Measurements from ENCODE around the gene NUMA1. TPM values are rescaled to one million over a fixed set of nuclear protein-coding genes. Genes with fewer than 3 reads are reported as not detected.
A peak's percentile ranks its signal among the peaks of the same experiment; 100 is the strongest.

NUMA1 gene
- total and polyA plus RNA-seq, 9 of the 15 experiments (the other 6 are each of a cell fraction or from before 2014, with no cell fraction given): 4.1 to 104 (median 51.2) TPM

DNA sequence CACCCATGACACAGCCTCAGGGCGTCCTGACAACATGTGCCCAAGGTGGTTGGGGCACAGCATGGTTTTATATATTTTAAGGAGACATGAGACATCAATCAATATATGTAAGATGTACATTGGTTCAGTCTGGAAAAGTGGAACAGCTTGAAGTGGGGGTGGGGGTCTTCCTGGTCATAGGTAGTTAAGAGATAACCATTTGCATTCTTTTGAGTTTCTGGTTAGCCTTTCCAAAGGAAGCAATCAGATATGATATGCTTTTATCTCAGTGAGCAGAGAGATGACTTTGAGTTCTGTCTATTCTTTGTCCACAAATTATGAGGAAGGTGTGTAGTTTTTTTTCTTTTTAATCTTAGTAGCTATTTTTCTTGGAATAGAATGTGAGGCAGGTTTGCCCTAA lies 42.3 kb upstream of the NUMA1 start (continued):
- TF ChIP-seq HDAC1 (IDR thresholded peaks at IDR 0.05) (no peak), ZBTB7A (IDR thresholded peaks at IDR 0.05; ENCODE audit: borderline replicate concordance, control insufficient read depth, low read depth, low read length) (no peak), NCOR1 (IDR thresholded peaks at IDR 0.05) (peak; percentile 39), ZNF449 (CRISPR knock-in tag; IDR thresholded peaks at IDR 0.05) (no peak), ZNF830 (CRISPR knock-in tag; IDR thresholded peaks at IDR 0.05) (no peak), SMAD4 (CRISPR knock-in tag; conservative IDR thresholded peaks at IDR 0.05) (no peak), ELF2 (CRISPR knock-in tag; IDR thresholded peaks at IDR 0.05) (no peak), THRB (CRISPR knock-in tag; conservative IDR thresholded peaks at IDR 0.05) (no peak), ESRRA (IDR thresholded peaks at IDR 0.05; ENCODE audit: borderline replicate concordance, low read depth) (peak; percentile 6; the same call in 1 of the 2 replicates), RHOXF2B (CRISPR knock-in tag; conservative IDR thresholded peaks at IDR 0.05) (no peak), NBN (IDR thresholded peaks at IDR 0.05; ENCODE audit: low read depth) (no peak), PYGO2 (tag; IDR thresholded peaks at IDR 0.05) (no peak), YY1 (IDR thresholded peaks at IDR 0.05; ENCODE audit: borderline replicate concordance in 1 of 3, control insufficient read depth in 1 of 3, extremely low read depth in 1 of 3, insufficient read depth in 3 of 3, insufficient read length in 1 of 3, insufficient replicate concordance in 2 of 3, low read depth in 1 of 3, low read length in 2 of 3) (no peak), NCOA1 (IDR thresholded peaks at IDR 0.05; ENCODE audit: low read depth) (no peak), ZNF324 (CRISPR knock-in tag; IDR thresholded peaks at IDR 0.05) (no peak), NR1H2 (CRISPR knock-in tag; IDR thresholded peaks at IDR 0.05) (no peak), ZNF143 (CRISPR knock-in tag; IDR thresholded peaks at IDR 0.05) (no peak), LEF1 (IDR thresholded peaks at IDR 0.05) (0 out of 2 replicates have a peak, but pooled peaks have one; percentile 26), DIDO1 (tag; IDR thresholded peaks at IDR 0.05; ENCODE audit: low read depth) (no peak), ZNF212 (CRISPR knock-in tag; IDR thresholded peaks at IDR 0.05) (no peak), PRPF4 (IDR thresholded peaks at IDR 0.05; ENCODE audit: insufficient read depth, low read depth, low read length, poor library complexity, severe bottlenecking) (no peak), SRSF9 (IDR thresholded peaks at IDR 0.05; ENCODE audit: borderline replicate concordance, low read depth, low read length) (no peak), TCF3 (CRISPR knock-in tag; IDR thresholded peaks at IDR 0.05) (peak; percentile 36; the same call in 1 of the 2 replicates), TAL1 (IDR thresholded peaks at IDR 0.05) (peak; percentile 61; the same call in 1 of the 2 replicates)
- TF ChIP-seq, protein P1, sequence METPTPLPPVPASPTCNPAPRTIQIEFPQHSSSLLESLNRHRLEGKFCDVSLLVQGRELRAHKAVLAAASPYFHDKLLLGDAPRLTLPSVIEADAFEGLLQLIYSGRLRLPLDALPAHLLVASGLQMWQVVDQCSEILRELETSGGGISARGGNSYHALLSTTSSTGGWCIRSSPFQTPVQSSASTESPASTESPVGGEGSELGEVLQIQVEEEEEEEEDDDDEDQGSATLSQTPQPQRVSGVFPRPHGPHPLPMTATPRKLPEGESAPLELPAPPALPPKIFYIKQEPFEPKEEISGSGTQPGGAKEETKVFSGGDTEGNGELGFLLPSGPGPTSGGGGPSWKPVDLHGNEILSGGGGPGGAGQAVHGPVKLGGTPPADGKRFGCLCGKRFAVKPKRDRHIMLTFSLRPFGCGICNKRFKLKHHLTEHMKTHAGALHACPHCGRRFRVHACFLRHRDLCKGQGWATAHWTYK (CRISPR knock-in tag; IDR thresholded peaks at IDR 0.05): no peak
- TF ChIP-seq, protein P2, sequence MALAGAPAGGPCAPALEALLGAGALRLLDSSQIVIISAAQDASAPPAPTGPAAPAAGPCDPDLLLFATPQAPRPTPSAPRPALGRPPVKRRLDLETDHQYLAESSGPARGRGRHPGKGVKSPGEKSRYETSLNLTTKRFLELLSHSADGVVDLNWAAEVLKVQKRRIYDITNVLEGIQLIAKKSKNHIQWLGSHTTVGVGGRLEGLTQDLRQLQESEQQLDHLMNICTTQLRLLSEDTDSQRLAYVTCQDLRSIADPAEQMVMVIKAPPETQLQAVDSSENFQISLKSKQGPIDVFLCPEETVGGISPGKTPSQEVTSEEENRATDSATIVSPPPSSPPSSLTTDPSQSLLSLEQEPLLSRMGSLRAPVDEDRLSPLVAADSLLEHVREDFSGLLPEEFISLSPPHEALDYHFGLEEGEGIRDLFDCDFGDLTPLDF (CRISPR knock-in tag; IDR thresholded peaks at IDR 0.05): no peak

Measured in K562 (cell line).